SK-N-MC (cell line): Measurements from ENCODE around the gene RAG1.

ENCODE experiments used
- EZH2 ChIP-seq: fragments of 200-600 bp; sonication (generic); IDR thresholded peaks from one replicate; pipeline ENCODE4 v1.6.1; 2017; ENCODE audit warnings: antibody characterized with exemption
- POLR2AphosphoS5 ChIP-seq: IDR thresholded peaks from 2 replicates; pipeline ENCODE4 v1.6.1; 2012; ENCODE audit warnings: mild to moderate bottlenecking, low read depth, low read length, borderline replicate concordance

DNA sequence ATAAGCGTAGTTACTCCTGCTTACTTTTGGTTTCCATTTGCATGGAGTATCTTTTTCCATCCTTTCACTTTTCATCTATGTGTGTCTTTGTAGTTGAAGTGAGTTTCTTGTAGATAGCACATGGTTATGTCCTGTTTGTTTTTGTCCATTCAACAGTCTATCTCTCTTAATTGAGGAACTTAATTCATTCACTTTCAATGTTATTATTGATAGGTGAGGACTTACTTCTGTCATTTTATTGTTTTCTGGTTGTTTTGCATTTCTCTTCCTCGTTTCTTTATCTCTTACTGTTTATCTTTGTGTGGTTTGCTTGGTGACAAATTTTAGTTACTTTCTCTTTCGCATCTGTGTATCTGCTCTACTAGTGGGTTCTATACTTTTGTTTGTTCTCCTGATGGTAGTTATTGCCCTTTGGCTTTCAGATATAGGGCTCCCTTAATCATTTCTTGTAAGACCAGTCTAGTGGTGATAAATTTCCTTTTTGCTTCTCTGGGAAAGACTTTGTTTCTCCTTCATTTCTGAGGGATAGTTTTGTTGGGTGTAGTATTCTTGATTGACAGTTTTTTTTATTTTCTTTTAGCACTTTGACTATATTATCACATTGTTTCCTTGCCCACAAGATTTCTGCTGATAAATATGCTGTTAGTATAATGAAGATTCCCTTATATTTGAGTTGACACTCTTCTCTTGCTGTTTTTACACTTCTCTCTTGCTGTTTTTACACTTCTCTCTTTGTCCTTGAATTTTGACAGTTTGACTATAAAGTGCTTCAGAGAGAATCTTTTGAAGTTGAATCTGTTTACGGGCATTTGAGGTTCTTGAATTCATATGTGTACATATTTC is 9.0 kb upstream of the RAG1 start:
- TF ChIP-seq EZH2 (no peak), POLR2AphosphoS5 (no peak)
